ENCODE data around the gene RBM6.
"Not testable (repeated sequence)": the region's sequence is repeated elsewhere in the genome, so short reads cannot be mapped to it uniquely, and the experiment has no call there.

The RBM6 gene

DNA sequence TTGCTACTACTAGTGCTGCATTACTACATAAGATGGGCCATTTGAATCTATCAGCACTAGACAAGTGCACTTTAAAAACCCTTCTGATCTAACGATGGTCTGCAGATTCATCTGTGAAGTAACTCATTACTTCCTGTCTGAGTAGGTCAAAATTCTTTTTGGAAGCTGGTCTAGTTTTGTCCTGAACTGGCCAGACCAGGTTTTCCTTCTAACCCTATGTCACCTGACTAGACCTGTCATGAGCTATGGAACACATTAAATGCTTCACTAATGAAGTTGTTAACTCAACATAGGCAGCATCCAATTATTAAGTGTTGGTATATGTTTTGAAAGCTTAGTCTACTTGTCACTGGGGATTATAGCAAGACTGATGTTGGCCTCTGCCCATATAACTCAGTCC is 138.7 kb downstream of the RBM6 start:
- no peak overlapping the region for H3K4me3 ChIP-seq (ENCODE audit: low read depth, low read length)
- H3K79me2 ChIP-seq, result no peaks in the 10 kb centered on the region
- no peak overlapping the region for H3K4me2 ChIP-seq (ENCODE audit: low read length)
- H3K36me3 ChIP-seq (ENCODE audit: control insufficient read depth, insufficient read depth, low read length), result no peaks in the 10 kb centered on the region
- H3K9ac ChIP-seq, result no peak overlapping the region
- no peaks in the 10 kb centered on the region for H3K4me1 ChIP-seq
- H3K27me3 ChIP-seq (ENCODE audit: control insufficient read depth, insufficient read depth, low read length), result no peaks in the 10 kb centered on the region
- no peak overlapping the region for H2AFZ ChIP-seq
- H3K9me3 ChIP-seq (ENCODE audit: control insufficient read depth, low read length), result no peaks in the 10 kb centered on the region
- no peak overlapping the region for H3K27ac ChIP-seq
- TF ChIP-seq, protein P1, sequence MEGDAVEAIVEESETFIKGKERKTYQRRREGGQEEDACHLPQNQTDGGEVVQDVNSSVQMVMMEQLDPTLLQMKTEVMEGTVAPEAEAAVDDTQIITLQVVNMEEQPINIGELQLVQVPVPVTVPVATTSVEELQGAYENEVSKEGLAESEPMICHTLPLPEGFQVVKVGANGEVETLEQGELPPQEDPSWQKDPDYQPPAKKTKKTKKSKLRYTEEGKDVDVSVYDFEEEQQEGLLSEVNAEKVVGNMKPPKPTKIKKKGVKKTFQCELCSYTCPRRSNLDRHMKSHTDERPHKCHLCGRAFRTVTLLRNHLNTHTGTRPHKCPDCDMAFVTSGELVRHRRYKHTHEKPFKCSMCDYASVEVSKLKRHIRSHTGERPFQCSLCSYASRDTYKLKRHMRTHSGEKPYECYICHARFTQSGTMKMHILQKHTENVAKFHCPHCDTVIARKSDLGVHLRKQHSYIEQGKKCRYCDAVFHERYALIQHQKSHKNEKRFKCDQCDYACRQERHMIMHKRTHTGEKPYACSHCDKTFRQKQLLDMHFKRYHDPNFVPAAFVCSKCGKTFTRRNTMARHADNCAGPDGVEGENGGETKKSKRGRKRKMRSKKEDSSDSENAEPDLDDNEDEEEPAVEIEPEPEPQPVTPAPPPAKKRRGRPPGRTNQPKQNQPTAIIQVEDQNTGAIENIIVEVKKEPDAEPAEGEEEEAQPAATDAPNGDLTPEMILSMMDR (IDR thresholded peaks at IDR 0.05), result no peak

DNA sequence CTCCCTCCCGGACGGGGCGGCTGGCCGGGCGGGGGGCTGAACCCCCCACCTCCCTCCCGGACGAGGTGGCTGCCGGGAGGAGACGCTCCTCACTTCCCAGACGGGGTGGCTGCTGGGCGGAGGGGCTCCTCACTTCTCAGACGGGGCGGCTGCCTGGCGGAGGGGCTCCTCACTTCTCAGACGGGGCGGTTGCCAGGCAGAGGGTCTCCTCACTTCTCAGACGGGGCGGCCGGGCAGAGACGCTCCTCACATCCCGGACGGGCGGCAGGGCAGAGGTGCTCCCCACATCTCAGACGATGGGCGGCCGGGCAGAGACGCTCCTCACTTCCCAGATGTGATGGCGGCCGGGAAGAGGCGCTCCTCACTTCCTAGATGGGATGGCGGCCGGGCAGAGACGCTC is 145.0 kb downstream of the RBM6 start:
- not testable (repeated sequence) for H3K4me1 ChIP-seq; H3K4me3 ChIP-seq (ENCODE audit: low read depth, low read length); H3K4me2 ChIP-seq (ENCODE audit: low read length); H3K9ac ChIP-seq; H3K27ac ChIP-seq; H3K9me3 ChIP-seq (ENCODE audit: control insufficient read depth, low read length); H3K27me3 ChIP-seq (ENCODE audit: control insufficient read depth, insufficient read depth, low read length); H2AFZ ChIP-seq; H3K36me3 ChIP-seq (ENCODE audit: control insufficient read depth, insufficient read depth, low read length)
- peaks cover 10% of the 10 kb centered on the region for H3K79me2 ChIP-seq

DNA sequence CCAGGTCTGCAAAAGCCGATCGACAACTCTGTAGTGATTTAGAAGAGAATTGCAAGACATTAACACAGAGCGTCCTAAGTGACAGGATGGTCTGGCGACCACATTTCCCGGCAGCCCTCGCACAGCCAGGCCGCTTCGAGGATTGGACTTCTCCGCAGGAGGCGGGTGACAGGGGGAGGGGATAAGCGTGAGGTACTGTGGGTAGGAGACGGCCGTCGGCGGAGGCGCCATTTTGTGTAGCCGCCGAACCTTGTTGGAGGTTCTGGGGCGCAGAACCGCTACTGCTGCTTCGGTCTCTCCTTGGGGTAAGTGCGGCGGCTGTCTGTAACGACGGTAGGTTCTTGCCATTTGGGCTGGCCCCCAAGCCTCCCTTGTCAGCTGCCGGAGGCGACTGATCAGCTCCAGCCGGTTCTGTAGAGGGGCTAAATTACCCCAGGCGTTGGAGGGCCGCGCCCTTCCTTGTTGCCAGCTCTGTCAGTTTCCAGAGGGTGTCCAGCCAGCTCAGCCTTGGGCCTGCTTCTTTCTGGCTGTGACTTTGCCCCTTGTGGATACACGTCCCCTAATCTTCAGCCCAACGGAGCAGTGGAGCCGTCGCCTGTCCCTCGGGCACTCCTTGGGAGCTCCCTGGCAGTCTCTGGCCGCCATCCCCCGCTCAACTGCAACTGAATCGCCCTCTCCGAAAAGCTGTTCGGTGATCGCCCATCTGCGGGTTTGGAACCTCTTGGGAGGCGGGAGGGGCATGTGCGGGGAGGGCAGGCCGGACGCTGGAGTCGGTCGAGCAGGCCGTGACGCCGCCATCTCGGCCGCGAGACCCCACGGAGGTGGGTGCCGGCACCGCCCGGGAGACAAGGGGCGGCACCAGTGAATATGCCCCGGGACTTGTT is 149.0 kb downstream of the RBM6 start, which contains the start of gene RBM5:
Gene RBM5 (plus strand): TSS at position 195 of the 884 bp plus-strand sequence. CDS start 1,516 bp downstream, outside the sequence.
- TF ChIP-seq, protein P1 (IDR thresholded peaks at IDR 0.05), result no peak
- peaks cover 15% of the 10 kb centered on the region for H3K4me1 ChIP-seq
- no peaks in the 10 kb centered on the region for H3K9me3 ChIP-seq (ENCODE audit: control insufficient read depth, low read length)
- no peaks in the 10 kb centered on the region for H3K27me3 ChIP-seq (ENCODE audit: control insufficient read depth, insufficient read depth, low read length)
- peaks cover 38% of the 10 kb centered on the region for H3K79me2 ChIP-seq
- H3K4me2 ChIP-seq (ENCODE audit: low read length), result peak within 1 kb of the TSS; percentile 79
- H3K36me3 ChIP-seq (ENCODE audit: control insufficient read depth, insufficient read depth, low read length), result no peaks in the 10 kb centered on the region
- H2AFZ ChIP-seq, result peak within 1 kb of the TSS; percentile 97
- H3K4me3 ChIP-seq (ENCODE audit: low read depth, low read length), result peak within 1 kb of the TSS; percentile 94
- peak within 1 kb of the TSS; percentile 95 for H3K27ac ChIP-seq
- H3K9ac ChIP-seq, result peak within 1 kb of the TSS; percentile 97

DNA sequence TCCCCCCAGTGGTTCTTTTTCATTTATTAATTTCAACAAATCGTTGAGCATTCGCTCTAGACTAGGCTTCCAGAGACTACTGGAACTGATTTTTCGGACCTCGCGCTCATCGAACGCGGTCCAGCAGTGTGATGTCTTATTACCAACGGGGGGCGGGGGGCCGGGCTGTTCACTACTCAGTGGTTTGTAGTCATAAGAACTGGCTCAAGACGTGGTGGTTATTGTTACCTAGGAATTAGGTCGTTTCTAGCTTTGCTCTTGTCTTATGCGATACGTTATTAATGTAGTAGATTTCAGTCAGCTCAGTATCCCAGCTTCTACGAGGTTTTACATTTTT is 149.6 kb downstream of the RBM6 start:
- H3K4me3 ChIP-seq (ENCODE audit: low read depth, low read length), result peak overlapping the region; percentile 94
- no peaks in the 10 kb centered on the region for H3K9me3 ChIP-seq (ENCODE audit: control insufficient read depth, low read length)
- H3K27me3 ChIP-seq (ENCODE audit: control insufficient read depth, insufficient read depth, low read length), result no peaks in the 10 kb centered on the region
- peak overlapping the region; percentile 97 for H3K9ac ChIP-seq
- H3K27ac ChIP-seq, result peak overlapping the region; percentile 95
- peaks cover 41% of the 10 kb centered on the region for H3K79me2 ChIP-seq
- TF ChIP-seq, protein P1 (IDR thresholded peaks at IDR 0.05), result no peak
- H3K4me2 ChIP-seq (ENCODE audit: low read length), result peak overlapping the region; percentile 79
- no peaks in the 10 kb centered on the region for H3K36me3 ChIP-seq (ENCODE audit: control insufficient read depth, insufficient read depth, low read length)
- peak overlapping the region; percentile 97 for H2AFZ ChIP-seq
- H3K4me1 ChIP-seq, result peaks cover 15% of the 10 kb centered on the region

DNA sequence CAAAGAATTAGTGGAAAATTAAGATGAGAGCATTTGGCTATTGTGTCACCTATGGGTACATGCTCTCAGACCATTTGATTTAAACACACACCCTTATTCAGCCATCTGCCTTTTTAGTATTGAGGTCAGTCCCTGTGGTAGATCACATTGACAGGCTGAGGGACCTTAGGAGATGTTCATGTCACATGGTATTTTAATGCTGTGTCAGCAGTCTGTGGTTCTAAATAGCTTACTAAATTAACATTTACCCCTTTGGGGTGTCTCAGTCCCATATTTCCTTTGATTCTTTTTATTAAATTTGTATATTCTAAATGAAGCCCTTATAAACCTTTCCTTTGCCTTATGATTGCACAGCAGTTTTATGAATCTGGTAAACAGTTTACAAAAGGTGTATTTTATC is 151.0 kb downstream of the RBM6 start:
- H3K4me1 ChIP-seq, result peaks cover 15% of the 10 kb centered on the region
- H3K27ac ChIP-seq, result no peak overlapping the region
- no peak overlapping the region for H2AFZ ChIP-seq
- H3K9ac ChIP-seq, result no peak overlapping the region
- no peaks in the 10 kb centered on the region for H3K36me3 ChIP-seq (ENCODE audit: control insufficient read depth, insufficient read depth, low read length)
- no peaks in the 10 kb centered on the region for H3K27me3 ChIP-seq (ENCODE audit: control insufficient read depth, insufficient read depth, low read length)
- TF ChIP-seq, protein P1 (IDR thresholded peaks at IDR 0.05), result no peak
- no peaks in the 10 kb centered on the region for H3K9me3 ChIP-seq (ENCODE audit: control insufficient read depth, low read length)
- H3K4me3 ChIP-seq (ENCODE audit: low read depth, low read length), result no peak overlapping the region
- no peak overlapping the region for H3K4me2 ChIP-seq (ENCODE audit: low read length)
- H3K79me2 ChIP-seq, result peaks cover 52% of the 10 kb centered on the region
